Peyer's patch (tissue), 4 donors: ENCODE measurements around the gene HOXD12.

Source experiments
- CTCF ChIP-seq, 6 experiments: fragments of 450-650 bp in 4 of 6; fragments of 200-600 bp in 2 of 6; sonication (generic) in 1 of 6; IDR thresholded peaks; one replicate each; pipeline ENCODE4 v1.5.1; 2017 to 2019; ENCODE audit warnings: antibody characterized with exemption in 6 of 6, mild to moderate bottlenecking in 3 of 6, moderate library complexity in 1 of 6
- POLR2A ChIP-seq, 2 donors: fragments of 450-650 bp; IDR thresholded peaks; one replicate each; pipeline ENCODE4 v1.5.1; 2017; ENCODE audit warnings: antibody characterized with exemption in 2 of 2, mild to moderate bottlenecking in 2 of 2, moderate library complexity in 2 of 2

- TF ChIP-seq CTCF (IDR thresholded peaks at IDR 0.05) (no peak), POLR2A (IDR thresholded peaks at IDR 0.05) (no peak)
These were observed 31.2 kb upstream of the HOXD12 start for GRCh38 chr2:176068419-176068832.
